Measurements from ENCODE around the gene KRTAP1-4.

KRTAP1-4 gene

GRCh38 chr17:41013181-41013580 is 16.8 kb downstream of the KRTAP1-4 start:
- DNase-seq (ENCODE audit: low read depth), result peak; percentile 55
- TF ChIP-seq CTCF (IDR thresholded peaks at IDR 0.05; ENCODE audit: control insufficient read depth, insufficient read depth, low read depth, low read length, missing control alignments), result no peak

GRCh38 chr17:41012326-41013120 is 17.5 kb downstream of the KRTAP1-4 start:
- TF ChIP-seq CTCF (IDR thresholded peaks at IDR 0.05; ENCODE audit: control insufficient read depth, insufficient read depth, low read depth, low read length, missing control alignments), result no peak
- no peak overlapping the region for H3K4me3 ChIP-seq (ENCODE audit: control insufficient read depth, low read depth, low read length)
- DNase-seq (ENCODE audit: low read depth), result no peak

More at GRCh38 chr17:41013181-41013580, 16.8 kb downstream of the KRTAP1-4 start:
- H3K4me3 ChIP-seq (ENCODE audit: control insufficient read depth, low read depth, low read length), result no peak overlapping the region

DNA sequence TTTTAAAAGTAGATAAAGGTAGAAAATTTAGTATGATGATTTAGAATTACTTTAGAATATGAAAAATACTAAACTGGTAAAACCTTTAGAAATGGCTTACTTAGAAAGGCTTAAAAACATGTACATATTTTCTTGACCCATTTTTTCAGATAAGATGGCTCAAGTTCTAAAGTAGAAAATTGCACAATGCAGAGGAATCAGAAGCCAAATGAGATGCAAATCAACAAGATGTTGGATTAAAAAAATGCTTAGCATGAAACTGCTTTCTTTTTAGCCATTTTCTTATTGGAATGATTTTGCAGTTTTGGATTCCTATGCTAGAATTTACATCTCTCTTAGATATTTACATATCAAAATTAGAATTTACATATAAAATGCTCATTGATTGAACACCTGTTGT is 19.6 kb downstream of the KRTAP1-4 start:
- no peak for TF ChIP-seq CTCF (IDR thresholded peaks at IDR 0.05; ENCODE audit: control insufficient read depth, insufficient read depth, low read depth, low read length, missing control alignments)
- no peak overlapping the region for H3K4me3 ChIP-seq (ENCODE audit: control insufficient read depth, low read depth, low read length)
- no peak for DNase-seq (ENCODE audit: low read depth)

- TF ChIP-seq CTCF (IDR thresholded peaks at IDR 0.05; ENCODE audit: control insufficient read depth, insufficient read depth, low read depth, low read length, missing control alignments), result no peak
- DNase-seq (ENCODE audit: low read depth), result no peak
- no peak overlapping the region for H3K4me3 ChIP-seq (ENCODE audit: control insufficient read depth, low read depth, low read length)
Measured at GRCh38 chr17:41009936-41010335, 20.1 kb downstream of the KRTAP1-4 start.

GRCh38 chr17:41009301-41009760 is 20.7 kb downstream of the KRTAP1-4 start:
- no peak for TF ChIP-seq CTCF (IDR thresholded peaks at IDR 0.05; ENCODE audit: control insufficient read depth, insufficient read depth, low read depth, low read length, missing control alignments)
- no peak for DNase-seq (ENCODE audit: low read depth)
- H3K4me3 ChIP-seq (ENCODE audit: control insufficient read depth, low read depth, low read length), result no peak overlapping the region

DNA sequence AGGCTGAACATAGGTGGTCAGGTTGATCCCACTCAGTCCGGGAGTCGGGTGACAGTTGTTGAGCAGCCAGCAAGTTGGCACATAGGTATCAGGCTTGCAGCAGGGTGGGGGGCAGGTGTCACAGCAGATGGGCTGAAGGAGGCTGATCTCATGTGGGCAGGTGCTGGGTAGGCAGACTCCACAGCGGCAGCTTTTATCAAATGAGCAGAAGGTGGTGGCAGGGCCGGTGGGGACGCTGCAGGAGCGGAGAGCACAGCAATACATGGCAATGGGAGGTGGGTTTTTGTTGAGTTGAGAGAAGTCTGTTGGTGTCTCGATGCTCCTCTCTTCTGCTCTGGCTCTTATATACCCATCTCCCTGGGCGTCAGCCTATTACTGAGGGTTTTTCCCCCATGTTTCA is 21.2 kb downstream of the KRTAP1-4 start, which contains the start of gene KRTAP3-1:
KRTAP3-1 (minus strand) TSS at position 318 of the 400 bp plus-strand sequence; CDS start at position 264, 54 bp downstream.
- TF ChIP-seq CTCF (IDR thresholded peaks at IDR 0.05; ENCODE audit: control insufficient read depth, insufficient read depth, low read depth, low read length, missing control alignments), result no peak
- no peak for DNase-seq (ENCODE audit: low read depth)
- no peak within 1 kb of the TSS for H3K4me3 ChIP-seq (ENCODE audit: control insufficient read depth, low read depth, low read length)
